GM12878 (cell line): Measurements from ENCODE around the gene MDC1. TPM values are rescaled to one million over a fixed set of nuclear protein-coding genes. Genes with fewer than 3 reads are reported as not detected.

ENCODE experiments used
- ATAC-seq: fragments of 200-7000 bp; cut with Tn5 transposase; 3 replicates; pipeline ENCODE4 v1.9.1; 2020; ENCODE audit warnings: mild to moderate bottlenecking, moderate library complexity
- BruUV-seq: library from RNA; stranded (reverse); fragments of 400-500 nt; replicated peaks from 2 replicates; lab custom pipeline; 2021; lab: Mats Ljungman, UMichigan
- CTCF ChIA-PET: fragments of 300-600 bp; sonication (Branson Sonifier 250); formaldehyde crosslinking; extraction: SDS; loops from one replicate; lab custom pipeline; 2021; ENCODE audit warnings: inconsistent platforms; lab: Yijun Ruan, JAX
- POLR2A ChIA-PET: fragments of 350-600 bp; formaldehyde crosslinking; extraction: SDS; loops from one replicate; lab custom pipeline; 2021; ENCODE audit warnings: inconsistent platforms; lab: Charles Lee
- RAD21 ChIA-PET: fragments of 300-600 bp; sonication (Branson Sonifier 250); formaldehyde crosslinking; loops from one replicate; lab custom pipeline; 2023; ENCODE audit warnings: antibody characterized with exemption; ENCODE audit not compliant: unreplicated experiment; lab: Charles Lee
- SMC1A ChIA-PET: fragments of 300-600 bp; sonication (Branson Sonifier 250); formaldehyde crosslinking; loops from one replicate; lab custom pipeline; 2023; ENCODE audit not compliant: unreplicated experiment, uncharacterized antibody; lab: Charles Lee
- DNase-seq: peaks from one replicate; pipeline ENCODE4 v3.0.0-alpha.2; 2011; ENCODE audit warnings: low read depth, low spot score
- FAIRE-seq: peaks from 3 replicates; lab custom pipeline; 2011; peaks lifted over from hg19 to GRCh38; lab: Jason Lieb, UNC
- H2AFZ ChIP-seq: 2 replicates; pipeline ENCODE4 v1.6.0; 2011; ENCODE audit warnings: low read depth, low read length, control low read depth; ENCODE audit not compliant: control insufficient read depth
- H3K27ac ChIP-seq: 2 replicates; pipeline ENCODE4 v1.5.1; 2011; ENCODE audit warnings: control low read depth; ENCODE audit not compliant: control insufficient read depth, insufficient read depth
- H3K27me3 ChIP-seq, 2 experiments: replicated peaks in 1 of 2; 2 replicates each; pipeline versions ENCODE4 v1.6.0 to v1.6.1; 2011; ENCODE audit warnings: low read length in 1 of 2; ENCODE audit not compliant: control insufficient read depth in 2 of 2, insufficient read depth in 2 of 2
- H3K36me3 ChIP-seq, 2 experiments: 2 replicates each; pipeline ENCODE4 v1.5.1; 2011; ENCODE audit warnings: low read length in 1 of 2; ENCODE audit not compliant: control insufficient read depth in 2 of 2, insufficient read depth in 2 of 2
- H3K4me1 ChIP-seq: 2 replicates; pipeline ENCODE4 v1.6.1; 2011; ENCODE audit warnings: mild to moderate bottlenecking, low read length, moderate library complexity, mixed read lengths; ENCODE audit not compliant: control insufficient read depth, insufficient read depth
- H3K4me2 ChIP-seq: 2 replicates; pipeline ENCODE4 v1.6.0; 2011; ENCODE audit warnings: control low read depth; ENCODE audit not compliant: control insufficient read depth, insufficient read depth
- H3K4me3 ChIP-seq: fragments of 200-600 bp; sonication (generic); 2 replicates; pipeline ENCODE4 v1.5.1; 2016
- H3K79me2 ChIP-seq: 2 replicates; pipeline ENCODE4 v1.6.0; 2011; ENCODE audit warnings: low read length; ENCODE audit not compliant: control insufficient read depth, insufficient read depth
- H3K9ac ChIP-seq: 2 replicates; pipeline ENCODE4 v1.8.0; 2011; ENCODE audit warnings: low read length, control low read depth, mixed read lengths; ENCODE audit not compliant: control insufficient read depth, insufficient read depth
- H3K9me3 ChIP-seq: replicated peaks from 3 replicates; pipeline ENCODE4 v1.5.1; 2011; ENCODE audit warnings: mild to moderate bottlenecking, low read length; ENCODE audit not compliant: control insufficient read depth, insufficient read depth
- H4K20me1 ChIP-seq: 2 replicates; pipeline ENCODE4 v1.6.0; 2011; ENCODE audit not compliant: control insufficient read depth, insufficient read depth
- ASH2L ChIP-seq: fragments of 300-600, 200-600 bp; sonication (generic); IDR thresholded peaks from 2 replicates; pipeline ENCODE4 v1.6.1; 2017; ENCODE audit warnings: low read depth, mild to moderate bottlenecking, borderline replicate concordance
- BACH1 ChIP-seq: fragments of 450-650 bp; IDR thresholded peaks from 2 replicates; pipeline ENCODE4 v1.6.1; 2017; ENCODE audit warnings: mild to moderate bottlenecking, borderline replicate concordance
- BMI1 ChIP-seq: fragments of 450-650 bp; IDR thresholded peaks from 2 replicates; pipeline ENCODE4 v1.6.1; 2016; ENCODE audit warnings: mild to moderate bottlenecking, moderate library complexity, borderline replicate concordance
- BRCA1 ChIP-seq: IDR thresholded peaks from 2 replicates; pipeline ENCODE4 v1.6.1; 2011; ENCODE audit warnings: low read depth, low read length, improper control_type of control experiment
- CBFB ChIP-seq: IDR thresholded peaks from 2 replicates; pipeline ENCODE4 v1.6.1; 2016; ENCODE audit warnings: antibody characterized with exemption, low read depth
- EZH2 ChIP-seq: IDR thresholded peaks from 2 replicates; pipeline ENCODE4 v1.6.1; 2012; ENCODE audit warnings: low read depth, mild to moderate bottlenecking, control low read depth, inconsistent platforms, low read length, borderline replicate concordance; ENCODE audit not compliant: control insufficient read depth
- NBN ChIP-seq: fragments of 450-650 bp; IDR thresholded peaks from 2 replicates; pipeline ENCODE4 v1.6.1; 2016
- PAX5 ChIP-seq: IDR thresholded peaks from 2 replicates; pipeline ENCODE4 v1.6.1; 2011; ENCODE audit warnings: low read depth, low read length, borderline replicate concordance
- POLR2A ChIP-seq: IDR thresholded peaks from 2 replicates; pipeline ENCODE4 v1.6.1; 2011; ENCODE audit warnings: low read depth, mild to moderate bottlenecking, low read length
- POLR2AphosphoS2 ChIP-seq: IDR thresholded peaks from 2 replicates; pipeline ENCODE4 v1.6.1; 2011; ENCODE audit warnings: low read depth, mild to moderate bottlenecking, low read length, improper control_type of control experiment, moderate library complexity
- POLR2AphosphoS5 ChIP-seq: IDR thresholded peaks from 2 replicates; pipeline ENCODE4 v1.6.1; 2011; ENCODE audit warnings: mild to moderate bottlenecking, low read length, inconsistent platforms
- POU2F2 ChIP-seq: IDR thresholded peaks from 3 replicates; pipeline ENCODE4 v1.6.1; 2011; ENCODE audit warnings: low read depth, mild to moderate bottlenecking, low read length, borderline replicate concordance
- SMAD5 ChIP-seq: IDR thresholded peaks from 2 replicates; pipeline ENCODE4 v1.6.1; 2016; ENCODE audit warnings: antibody characterized with exemption, low read depth
- SREBF2 ChIP-seq: IDR thresholded peaks from 2 replicates; pipeline ENCODE4 v1.6.1; 2012; ENCODE audit warnings: mild to moderate bottlenecking, low read length
- TCF7 ChIP-seq: IDR thresholded peaks from 2 replicates; pipeline ENCODE4 v1.6.1; 2014; ENCODE audit warnings: antibody characterized with exemption, borderline replicate concordance
- ZZZ3 ChIP-seq: IDR thresholded peaks from 2 replicates; pipeline ENCODE4 v1.6.1; 2011; ENCODE audit warnings: low read depth; ENCODE audit not compliant: control insufficient read depth, insufficient read length
- WGBS: methylation state at CpG from one replicate; pipeline ENCODE4 v1.1.6; 2016; ENCODE audit warnings: low lambda C conversion rate; ENCODE audit not compliant: insufficient replicate concordance, insufficient coverage; ENCODE audit errors: missing lambda C conversion rate; 5-methylcytosine and 5-hydroxymethylcytosine counted together
- in situ Hi-C: fragments of 300-500 bp; cut with MboI; formaldehyde crosslinking; loops from 9 replicates; pipeline ENCODE4 v1.14.3; 2018; ENCODE audit warnings: mixed read lengths
- intact Hi-C: fragments of 100-400 bp; cut with micrococcal nuclease; formaldehyde crosslinking; loops from one replicate; pipeline ENCODE4 v1.14.2; 2022; ENCODE audit not compliant: unreplicated experiment
- polyA plus RNA-seq, 11 experiments: library from polyadenylated mRNA; depleted of rRNA in 4 of 11; unstranded in 6 of 11; stranded (reverse) in 5 of 11; fragments of >200 nt; fragmentation: Nextera tagmentation in 4 of 11; fragmentation: Illumina TruSeq in 1 of 11; extraction: Ambion mirVana in 4 of 11; extraction: Trizol in 1 of 11; gene quantifications; 1 replicate in 1 of 11; 2 replicates in 10 of 11; pipeline versions ENCODE4 v1.2.1 to v1.2.3, GENCODE V29; 2011 to 2016; ENCODE audit warnings: inconsistent platforms in 2 of 11, missing spikeins in 2 of 11, low read depth in 1 of 11
- total RNA-seq, 4 experiments: library from RNA; depleted of rRNA in 3 of 4; stranded (reverse); fragments of >200 nt in 3 of 4; fragmentation: Illumina TruSeq in 1 of 4; extraction: Trizol in 1 of 4; gene quantifications; 2 replicates each; pipeline versions ENCODE4 v1.2.1 to v1.2.3, GENCODE V29; 2013 to 2021
- TF ChIP-seq, protein P1 (sequence below): IDR thresholded peaks from 2 replicates; pipeline ENCODE4 v1.6.1; 2011; ENCODE audit warnings: borderline replicate concordance, low read depth, mild to moderate bottlenecking, moderate library complexity, mixed read lengths, low read length; ENCODE audit not compliant: insufficient read depth; ENCODE audit errors: extremely low read length
- TF ChIP-seq, protein P2 (sequence below): fragments of 150-350 bp; IDR thresholded peaks from 2 replicates; pipeline ENCODE4 v1.6.1; 2016; ENCODE audit warnings: low read depth, low read length

The MDC1 gene
- total and polyA plus RNA-seq, 10 of the 15 experiments (the other 5 are each of a cell fraction or from before 2014, with no cell fraction given): 5.1 to 62.5 (median 22.4) TPM

DNA sequence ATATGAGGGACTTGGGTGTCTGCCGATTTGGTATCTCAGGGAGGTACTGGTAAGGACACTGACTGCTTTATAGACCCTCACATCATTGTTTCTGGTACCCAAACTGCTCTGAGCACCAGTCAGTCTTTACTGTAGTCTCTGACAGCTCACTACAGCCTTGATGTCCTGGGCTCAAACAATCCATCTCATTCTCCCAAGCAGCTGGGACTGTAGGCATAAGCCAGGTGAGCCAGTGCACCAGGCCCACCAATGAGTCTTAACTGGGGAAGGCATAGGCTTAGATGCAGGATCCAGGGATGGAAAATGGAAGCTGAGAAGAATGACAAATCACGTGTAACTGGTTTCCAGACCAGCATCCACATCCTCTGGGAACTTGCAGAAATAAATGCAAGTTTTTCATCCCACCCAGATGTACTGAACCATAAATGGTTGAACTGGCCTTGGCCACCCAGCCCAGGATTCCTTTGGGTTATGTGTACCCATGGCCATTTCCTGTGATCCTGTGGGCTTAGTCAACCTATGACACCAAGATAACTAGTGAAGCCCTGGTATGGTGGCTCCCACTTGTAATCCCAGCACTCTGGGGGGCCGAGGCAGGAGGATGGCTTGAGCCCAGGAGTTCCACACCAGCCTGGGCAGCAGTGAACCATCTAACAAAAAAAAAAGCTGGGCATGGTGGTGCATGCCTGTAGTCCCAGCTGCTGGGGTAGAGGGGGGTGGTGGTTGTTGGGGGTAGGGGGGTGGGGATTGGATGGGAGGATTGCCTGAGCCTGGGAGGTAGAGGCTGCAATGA, 8.8 kb upstream of the MDC1 start:
- intact Hi-C loops (loop anchor here (5.0 kb wide), 1 partner anchor 361 kb away; no protein-coding TSS in a partner anchor), in situ Hi-C loops (no loop called here)
- no peak overlapping the region for H3K27ac ChIP-seq
- no peak overlapping the region for H2AFZ ChIP-seq
- ChIA-PET SMC1A (interaction anchor here (1.3 to 17.7 kb wide), 4 partner anchors 10 to 184 kb away, joined by 4 to 265 read pairs (median 8); partner anchors contain the start of gene DHX16), CTCF (interaction anchor here (1.0 to 22.7 kb wide), 7 partner anchors 9 to 184 kb away, joined by 3 to 487 read pairs (median 5); partner anchors contain the start of gene NRM), RAD21 (interaction anchor here (3.4 to 11.2 kb wide), 2 partner anchors 10 to 44 kb away, joined by 14 to 209 read pairs; no protein-coding TSS in a partner anchor), POLR2A (interaction anchor here (0.5 to 11.6 kb wide), 7 partner anchors 9 to 113 kb away, joined by 3 to 200 read pairs (median 4); no protein-coding TSS in a partner anchor)
- H3K4me2 ChIP-seq: no peak overlapping the region
- H3K9ac ChIP-seq: no peak overlapping the region
- ATAC-seq (no peak; the same call in 1 of the 3 replicates), DNase-seq (no peak), FAIRE-seq (no peak)
- BruUV-seq: no TSS peak
- H3K4me1 ChIP-seq: peaks cover 17% of the 10 kb centered on the region
- H3K4me3 ChIP-seq: no peak overlapping the region
- H3K36me3 ChIP-seq: peaks cover 28 to 34% of the 10 kb centered on the region in 2 experiments
- H3K79me2 ChIP-seq: peaks cover 47% of the 10 kb centered on the region
- H3K9me3 ChIP-seq: no peaks in the 10 kb centered on the region
- 3% methylated on average over 3 of the region's 3 CpGs for WGBS
- no peaks in the 10 kb centered on the region for H3K27me3 ChIP-seq
- peaks cover 10% of the 10 kb centered on the region for H4K20me1 ChIP-seq
- peak; percentile 78 for TF ChIP-seq POLR2A
- peak; percentile 97; the same call in 1 of the 2 replicates for TF ChIP-seq SMAD5
- TF ChIP-seq, protein P1, sequence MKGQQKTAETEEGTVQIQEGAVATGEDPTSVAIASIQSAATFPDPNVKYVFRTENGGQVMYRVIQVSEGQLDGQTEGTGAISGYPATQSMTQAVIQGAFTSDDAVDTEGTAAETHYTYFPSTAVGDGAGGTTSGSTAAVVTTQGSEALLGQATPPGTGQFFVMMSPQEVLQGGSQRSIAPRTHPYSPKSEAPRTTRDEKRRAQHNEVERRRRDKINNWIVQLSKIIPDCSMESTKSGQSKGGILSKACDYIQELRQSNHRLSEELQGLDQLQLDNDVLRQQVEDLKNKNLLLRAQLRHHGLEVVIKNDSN: no peak
- TF ChIP-seq POU2F2: 0 out of 3 replicates have a peak, but pooled peaks have one; percentile 9
- TF ChIP-seq CBFB: peak; percentile 67
- TF ChIP-seq SREBF2: no peak
- TF ChIP-seq EZH2: 0 out of 2 replicates have a peak, but pooled peaks have one; percentile 59
- TF ChIP-seq NBN: no peak
- no peak for TF ChIP-seq BRCA1
- TF ChIP-seq ZZZ3: no peak
- 0 out of 2 replicates have a peak, but pooled peaks have one; percentile 44 for TF ChIP-seq BMI1
- 0 out of 2 replicates have a peak, but pooled peaks have one; percentile 11 for TF ChIP-seq TCF7
- TF ChIP-seq, protein P2, sequence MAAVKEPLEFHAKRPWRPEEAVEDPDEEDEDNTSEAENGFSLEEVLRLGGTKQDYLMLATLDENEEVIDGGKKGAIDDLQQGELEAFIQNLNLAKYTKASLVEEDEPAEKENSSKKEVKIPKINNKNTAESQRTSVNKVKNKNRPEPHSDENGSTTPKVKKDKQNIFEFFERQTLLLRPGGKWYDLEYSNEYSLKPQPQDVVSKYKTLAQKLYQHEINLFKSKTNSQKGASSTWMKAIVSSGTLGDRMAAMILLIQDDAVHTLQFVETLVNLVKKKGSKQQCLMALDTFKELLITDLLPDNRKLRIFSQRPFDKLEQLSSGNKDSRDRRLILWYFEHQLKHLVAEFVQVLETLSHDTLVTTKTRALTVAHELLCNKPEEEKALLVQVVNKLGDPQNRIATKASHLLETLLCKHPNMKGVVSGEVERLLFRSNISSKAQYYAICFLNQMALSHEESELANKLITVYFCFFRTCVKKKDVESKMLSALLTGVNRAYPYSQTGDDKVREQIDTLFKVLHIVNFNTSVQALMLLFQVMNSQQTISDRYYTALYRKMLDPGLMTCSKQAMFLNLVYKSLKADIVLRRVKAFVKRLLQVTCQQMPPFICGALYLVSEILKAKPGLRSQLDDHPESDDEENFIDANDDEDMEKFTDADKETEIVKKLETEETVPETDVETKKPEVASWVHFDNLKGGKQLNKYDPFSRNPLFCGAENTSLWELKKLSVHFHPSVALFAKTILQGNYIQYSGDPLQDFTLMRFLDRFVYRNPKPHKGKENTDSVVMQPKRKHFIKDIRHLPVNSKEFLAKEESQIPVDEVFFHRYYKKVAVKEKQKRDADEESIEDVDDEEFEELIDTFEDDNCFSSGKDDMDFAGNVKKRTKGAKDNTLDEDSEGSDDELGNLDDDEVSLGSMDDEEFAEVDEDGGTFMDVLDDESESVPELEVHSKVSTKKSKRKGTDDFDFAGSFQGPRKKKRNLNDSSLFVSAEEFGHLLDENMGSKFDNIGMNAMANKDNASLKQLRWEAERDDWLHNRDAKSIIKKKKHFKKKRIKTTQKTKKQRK: no peak
- 0 out of 2 replicates have a peak, but pooled peaks have one; percentile 49 for TF ChIP-seq BACH1
- no peak for TF ChIP-seq ASH2L
- peak; percentile 93 for TF ChIP-seq POLR2AphosphoS2
- peak; percentile 82 for TF ChIP-seq POLR2AphosphoS5
- TF ChIP-seq PAX5: peak; percentile 4; the same call in 1 of the 2 replicates
